RWPE1 (cell line): ENCODE data around the gene MYL7.

Experiments
- CTCF ChIA-PET: fragments of 350-600 bp; sonication (Branson Sonifier 250); formaldehyde crosslinking; extraction: SDS; loops from one replicate; lab custom pipeline; 2021; lab: Yijun Ruan, JAX
- POLR2A ChIA-PET: fragments of 400-600 bp; formaldehyde crosslinking; extraction: SDS; loops from one replicate; lab custom pipeline; 2020; ENCODE audit warnings: antibody characterized with exemption; ENCODE audit not compliant: low non-redundant PET; lab: Yijun Ruan, JAX
- DNase-seq: peaks from one replicate; pipeline ENCODE4 v3.0.0; 2012; ENCODE audit warnings: low spot score
- H3K27ac ChIP-seq: fragments of 450-650 bp; 2 replicates; pipeline ENCODE4 v1.5.1; 2017
- CTCF ChIP-seq: fragments of 450-650 bp; conservative IDR thresholded peaks from 2 replicates; pipeline ENCODE4 v1.5.1; 2017; ENCODE audit warnings: low read depth, mild to moderate bottlenecking

Gene MYL7

GRCh38 chr7:44159824-44160630 is 18.9 kb upstream of the MYL7 start:
- CTCF ChIA-PET: no interaction called here
- no peak for DNase-seq
- no peak overlapping the region for H3K27ac ChIP-seq
- no peak for TF ChIP-seq CTCF
- POLR2A ChIA-PET: no interaction called here

GRCh38 chr7:44158873-44159631 is 17.9 kb upstream of the MYL7 start:
- ChIA-PET CTCF (no interaction called here), POLR2A (no interaction called here)
- no peak for TF ChIP-seq CTCF
- no peak overlapping the region for H3K27ac ChIP-seq
- DNase-seq: no peak

- POLR2A ChIA-PET: no interaction called here
- no peak for TF ChIP-seq CTCF
- no peak for DNase-seq
- CTCF ChIA-PET: no interaction called here
- no peak overlapping the region for H3K27ac ChIP-seq
These were observed 17.2 kb upstream of the MYL7 start for GRCh38 chr7:44158096-44158872.

- TF ChIP-seq CTCF: no peak
- no peak overlapping the region for H3K27ac ChIP-seq
- CTCF ChIA-PET: interaction anchor here (0.6 to 1.2 kb wide), 4 partner anchors 12 to 468 kb away, joined by 3 to 4 read pairs (median 4); no protein-coding TSS in a partner anchor
- POLR2A ChIA-PET: no interaction called here
- DNase-seq: no peak
These were observed 16.3 kb upstream of the MYL7 start for GRCh38 chr7:44157116-44158080.

GRCh38 chr7:44156453-44157010 is 15.4 kb upstream of the MYL7 start:
- CTCF ChIA-PET: interaction anchor here (0.6 to 1.2 kb wide), 3 partner anchors 22 to 467 kb away, joined by 3 to 4 read pairs (median 4); no protein-coding TSS in a partner anchor
- POLR2A ChIA-PET: no interaction called here
- DNase-seq: no peak
- no peak overlapping the region for H3K27ac ChIP-seq
- no peak for TF ChIP-seq CTCF
